GM12891 (cell line): ENCODE results near the gene BNC2.

Experiments
- POLR2A ChIP-seq: IDR thresholded peaks from 2 replicates; pipeline ENCODE4 v1.6.1; 2011; ENCODE audit warnings: low read depth, low read length, control low read depth
- POLR2AphosphoS5 ChIP-seq: IDR thresholded peaks from 2 replicates; pipeline ENCODE4 v1.6.1; 2011; ENCODE audit warnings: low read depth, low read length, control low read depth
- SPI1 ChIP-seq: IDR thresholded peaks from 2 replicates; pipeline ENCODE4 v1.6.1; 2011; ENCODE audit warnings: low read depth, low read length, control low read depth
- TAF1 ChIP-seq: IDR thresholded peaks from 2 replicates; pipeline ENCODE4 v1.6.1; 2011; ENCODE audit warnings: low read depth, low read length, control low read depth

GRCh38 chr9:16735001-16735400 is 135.5 kb downstream of the BNC2 start:
- TF ChIP-seq POLR2AphosphoS5 (no peak), POLR2A (no peak), SPI1 (no peak), TAF1 (no peak)
